Brain microvascular endothelial cell (primary cell): Measurements from ENCODE around the gene CBL.

Experiments
- DNase-seq: peaks from one replicate; pipeline ENCODE4 v3.0.0-alpha.2; 2020
- H3K27ac ChIP-seq: fragments of 250-450 bp; sonication (Bioruptor Pico); 2 replicates; pipeline ENCODE4 v1.5.1; 2020; ENCODE audit warnings: mild to moderate bottlenecking, moderate library complexity
- H3K27me3 ChIP-seq: fragments of 250-450 bp; sonication (Bioruptor Pico); replicated peaks from 2 replicates; pipeline ENCODE4 v1.5.1; 2020; ENCODE audit warnings: mild to moderate bottlenecking
- H3K36me3 ChIP-seq: fragments of 250-450 bp; sonication (Bioruptor Pico); replicated peaks from 2 replicates; pipeline ENCODE4 v1.5.1; 2020; ENCODE audit warnings: mild to moderate bottlenecking
- H3K4me3 ChIP-seq: 2 replicates; pipeline ENCODE4 v1.5.1; 2011; ENCODE audit warnings: low read depth, mild to moderate bottlenecking, control low read depth, low read length, moderate library complexity
- CTCF ChIP-seq: IDR thresholded peaks from 2 replicates; pipeline ENCODE4 v1.5.1; 2011; ENCODE audit warnings: low read depth, mild to moderate bottlenecking, moderate library complexity, low read length, control low read depth, inconsistent platforms; ENCODE audit errors: missing control alignments
- in situ Hi-C: cut with HindIII; loops from 2 replicates; pipeline ENCODE4 v1.10.0; 2017; ENCODE audit warnings: low sequenced_read_pairs, low pct_ligation_motif_present

Gene CBL

DNA sequence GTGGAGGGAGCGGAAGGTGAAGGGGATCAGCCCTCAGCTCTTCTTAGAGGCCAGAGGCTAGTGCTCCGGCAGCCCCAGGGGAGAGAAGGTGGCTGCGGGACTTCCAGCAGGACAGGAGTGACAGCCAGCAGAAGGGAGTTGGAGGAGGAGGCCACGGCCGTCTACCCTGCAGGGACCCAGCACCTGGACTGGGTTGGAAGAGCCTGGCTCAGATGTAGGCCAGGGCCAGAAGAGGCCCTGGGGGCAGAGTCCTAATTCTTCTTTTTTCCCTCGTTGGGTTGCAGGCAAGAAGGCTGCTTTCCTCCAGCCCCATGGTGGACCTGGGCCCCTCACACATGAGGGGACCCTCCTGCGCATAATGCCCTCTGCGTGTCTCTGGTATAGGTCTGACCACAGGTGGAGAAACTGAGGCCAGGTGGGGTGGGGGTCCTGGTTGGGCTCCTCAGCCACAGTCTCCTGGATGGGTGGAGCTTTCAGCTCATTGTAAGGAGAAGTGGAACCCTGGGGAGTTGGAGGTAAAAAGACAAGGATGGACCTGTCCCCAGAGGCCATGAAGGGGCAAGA is 113.1 kb downstream of the CBL start:
- TF ChIP-seq CTCF = no peak
- Histone ChIP-seq H3K36me3 (no peaks in the 10 kb centered on the region), H3K27ac (no peak overlapping the region), H3K4me3 (no peak overlapping the region), H3K27me3 (no peaks in the 10 kb centered on the region)
- DNase-seq = no peak
- in situ Hi-C loops = no loop called here

- Histone ChIP-seq H3K4me3 (no peak overlapping the region), H3K36me3 (no peaks in the 10 kb centered on the region), H3K27me3 (no peaks in the 10 kb centered on the region), H3K27ac (no peak overlapping the region)
- DNase-seq = no peak
- no peak for TF ChIP-seq CTCF
- in situ Hi-C loops = no loop called here
Observed at GRCh38 chr11:119319700-119320239, 113.6 kb downstream of the CBL start.

DNA sequence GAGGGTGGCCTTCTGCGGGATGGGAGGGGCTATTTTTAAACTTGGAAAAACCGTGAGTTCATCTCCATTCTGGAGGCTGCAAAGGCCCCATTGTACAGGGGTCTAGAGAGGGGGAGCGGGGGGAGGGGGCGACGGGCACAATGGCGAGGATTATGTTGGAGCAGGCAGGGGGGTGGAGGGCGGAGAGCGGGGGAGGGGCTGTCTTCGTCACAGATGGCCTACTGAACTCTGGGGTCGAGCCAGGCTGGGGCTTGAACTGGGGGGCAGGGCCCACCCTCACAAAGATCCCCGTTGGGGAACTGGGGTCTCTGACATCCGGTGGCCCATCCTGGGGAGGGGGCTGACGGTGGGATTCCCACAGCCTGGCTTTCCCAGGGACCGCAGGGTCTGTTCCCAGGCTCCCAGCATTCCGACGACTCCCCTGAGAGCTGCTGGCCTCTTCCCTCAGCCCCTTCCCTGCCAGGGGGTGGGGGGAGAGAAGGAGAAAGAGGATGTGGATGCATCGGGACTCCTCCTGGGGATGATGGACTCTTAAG is 114.2 kb downstream of the CBL start:
- Histone ChIP-seq H3K4me3 (peak overlapping the region; percentile 52), H3K27ac (peak overlapping the region; percentile 30), H3K27me3 (no peaks in the 10 kb centered on the region), H3K36me3 (no peaks in the 10 kb centered on the region)
- TF ChIP-seq CTCF = no peak
- in situ Hi-C loops = no loop called here
- no peak for DNase-seq

GRCh38 chr11:119320776-119321524 is 114.8 kb downstream of the CBL start:
- no peaks in the 10 kb centered on the region for H3K27me3 ChIP-seq
- in situ Hi-C loops = no loop called here
- TF ChIP-seq CTCF = no peak
- H3K4me3 ChIP-seq = peak overlapping the region; percentile 52
- DNase-seq = peak; percentile 36
- no peaks in the 10 kb centered on the region for H3K36me3 ChIP-seq
- H3K27ac ChIP-seq = peak overlapping the region; percentile 30

DNA sequence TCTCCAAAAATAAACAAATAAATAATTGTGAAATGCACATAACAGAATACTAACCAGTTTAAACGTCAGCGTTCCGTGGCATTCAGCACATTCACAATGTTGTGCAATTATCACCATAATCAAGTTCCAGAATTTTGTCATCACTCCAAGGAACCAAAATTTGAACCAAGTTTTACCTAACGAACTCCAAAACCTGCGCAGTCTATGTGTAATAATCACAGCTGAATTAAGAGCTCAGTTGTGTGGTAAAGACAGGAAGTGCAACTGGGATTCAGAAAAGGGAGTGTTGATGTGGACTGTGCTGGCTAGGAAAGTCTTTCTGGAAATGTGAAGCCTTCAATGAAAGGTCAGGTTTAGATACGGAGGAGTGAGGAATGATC is 116.2 kb downstream of the CBL start:
- Histone ChIP-seq H3K4me3 (no peak overlapping the region), H3K27me3 (no peaks in the 10 kb centered on the region), H3K36me3 (no peaks in the 10 kb centered on the region), H3K27ac (no peak overlapping the region)
- in situ Hi-C loops = no loop called here
- TF ChIP-seq CTCF = peak; percentile 8
- no peak for DNase-seq
